HG03039 (cell line): ENCODE data around the gene TBKBP1.

Experiments
- ATAC-seq: cut with Tn5 transposase; IDR thresholded peaks from one replicate; pipeline ENCODE4 v1.9.1; 2021; ENCODE audit warnings: mild to moderate bottlenecking, moderate library complexity; ENCODE audit not compliant: unreplicated experiment

TBKBP1 gene

GRCh38 chr17:47697906-47698711, 4.1 kb downstream of the TBKBP1 start:
- no peak for ATAC-seq

- no peak for ATAC-seq
Measured at GRCh38 chr17:47698749-47699535, 5.0 kb downstream of the TBKBP1 start.

- ATAC-seq: no peak
Measured at GRCh38 chr17:47699536-47699840, 5.5 kb downstream of the TBKBP1 start.

- no peak for ATAC-seq
Measured at GRCh38 chr17:47700471-47701449, 6.8 kb downstream of the TBKBP1 start.

GRCh38 chr17:47701608-47702007, 7.6 kb downstream of the TBKBP1 start:
- ATAC-seq: no peak

- no peak for ATAC-seq
Measured at GRCh38 chr17:47702391-47702995, 8.5 kb downstream of the TBKBP1 start.

GRCh38 chr17:47703191-47703591, 9.2 kb downstream of the TBKBP1 start:
- no peak for ATAC-seq

- no peak for ATAC-seq
Measured at GRCh38 chr17:47703671-47704070, 9.7 kb downstream of the TBKBP1 start.

- ATAC-seq: no peak
Measured at GRCh38 chr17:47704116-47704515, 10.2 kb downstream of the TBKBP1 start.

GRCh38 chr17:47704736-47705135, 10.8 kb downstream of the TBKBP1 start:
- ATAC-seq: no peak

GRCh38 chr17:47705536-47706530, 11.9 kb downstream of the TBKBP1 start:
- ATAC-seq: no peak

GRCh38 chr17:47707056-47707804, 13.3 kb downstream of the TBKBP1 start:
- ATAC-seq: no peak

- ATAC-seq: no peak
Measured at GRCh38 chr17:47707884-47708283, 13.9 kb downstream of the TBKBP1 start.

GRCh38 chr17:47708312-47708863, 14.4 kb downstream of the TBKBP1 start:
- ATAC-seq: no peak

- ATAC-seq: no peak
Measured at GRCh38 chr17:47708864-47709541, 15.0 kb downstream of the TBKBP1 start.

- ATAC-seq: no peak
Measured at GRCh38 chr17:47709594-47709993, 15.6 kb downstream of the TBKBP1 start.

GRCh38 chr17:47711366-47712099, 17.6 kb downstream of the TBKBP1 start:
- ATAC-seq: no peak
